MG63 (cell line): ENCODE measurements around the gene FBXW7. TPM values are rescaled to one million over a fixed set of nuclear protein-coding genes. Genes with fewer than 3 reads are reported as not detected.

Experiments
- DNase-seq: peaks from one replicate; pipeline ENCODE4 v3.0.0-alpha.2; 2020
- H3K27me3 ChIP-seq: fragments of 250-450 bp; sonication (Bioruptor Pico); 2 replicates; pipeline ENCODE4 v1.5.1; 2020; ENCODE audit warnings: mild to moderate bottlenecking, moderate library complexity
- H3K36me3 ChIP-seq: fragments of 250-450 bp; sonication (Bioruptor Pico); 2 replicates; pipeline ENCODE4 v1.5.1; 2020; ENCODE audit warnings: mild to moderate bottlenecking, moderate library complexity
- H3K4me3 ChIP-seq: fragments of 250-450 bp; sonication (Bioruptor Pico); 2 replicates; pipeline ENCODE4 v1.5.1; 2020; ENCODE audit warnings: mild to moderate bottlenecking, moderate library complexity
- H3K9me3 ChIP-seq: fragments of 250-450 bp; sonication (Bioruptor Pico); 2 replicates; pipeline ENCODE4 v1.5.1; 2020; ENCODE audit warnings: mild to moderate bottlenecking, moderate library complexity
- total RNA-seq: library from RNA; depleted of rRNA; stranded (reverse); fragments of >200 nt; shearing (Covaris generic); gene quantifications from 2 replicates; pipeline ENCODE4 v1.2.3, GENCODE V29; 2014; ENCODE audit warnings: low replicate concordance; rRNA removed

The FBXW7 gene
- total RNA-seq = 17.8 and 34.4 TPM in 2 replicates

DNA sequence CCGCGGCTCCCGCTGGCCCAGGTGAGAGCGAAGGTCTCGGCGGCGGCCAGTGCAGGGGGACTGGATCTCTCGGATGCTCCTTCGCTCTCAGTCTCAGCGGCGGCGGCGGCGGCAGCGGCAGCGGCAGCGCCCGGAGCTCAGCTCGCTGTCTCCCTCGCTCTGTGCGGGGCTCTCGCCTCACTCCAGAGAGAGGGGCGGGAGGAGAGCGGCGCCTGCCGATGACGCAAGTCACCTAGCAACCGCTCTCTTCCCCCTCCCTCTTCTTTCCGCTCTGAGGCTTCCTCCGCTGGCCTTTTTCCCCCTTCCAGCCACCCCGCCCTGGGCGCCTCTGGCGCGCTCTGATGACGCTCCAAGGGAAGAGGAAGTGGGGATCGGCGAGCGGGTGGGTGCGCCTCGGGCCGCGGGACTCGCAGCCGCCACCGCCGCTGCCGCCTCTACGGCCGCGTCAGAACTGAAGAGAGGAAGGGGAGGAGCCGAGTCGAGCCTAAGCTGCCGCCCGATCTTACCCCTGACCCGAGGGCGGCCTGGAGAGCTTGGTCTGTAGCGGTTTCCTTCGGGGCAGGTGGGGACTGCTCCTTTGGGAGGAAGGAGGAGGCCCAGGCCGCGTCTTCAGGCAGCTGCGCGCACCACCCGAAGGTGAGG, at the start of gene FBXW7:
FBXW7 (minus strand) TSS at position 190 of the 642 bp plus-strand sequence. CDS start 124,289 bp downstream, outside the sequence.
- no peaks in the 10 kb centered on the region; the same call in 1 of the 2 replicates for H3K36me3 ChIP-seq
- H3K27me3 ChIP-seq = no peaks in the 10 kb centered on the region
- no peaks in the 10 kb centered on the region for H3K9me3 ChIP-seq
- DNase-seq = peak; percentile 96
- H3K4me3 ChIP-seq = peak within 1 kb of the TSS; percentile 88

- H3K4me3 ChIP-seq = no peak overlapping the region
- no peak for DNase-seq
- no peaks in the 10 kb centered on the region for H3K9me3 ChIP-seq
- H3K36me3 ChIP-seq = no peaks in the 10 kb centered on the region
- no peaks in the 10 kb centered on the region for H3K27me3 ChIP-seq
These were observed 49.1 kb upstream of the FBXW7 start for GRCh38 chr4:152585023-152585441.

DNA sequence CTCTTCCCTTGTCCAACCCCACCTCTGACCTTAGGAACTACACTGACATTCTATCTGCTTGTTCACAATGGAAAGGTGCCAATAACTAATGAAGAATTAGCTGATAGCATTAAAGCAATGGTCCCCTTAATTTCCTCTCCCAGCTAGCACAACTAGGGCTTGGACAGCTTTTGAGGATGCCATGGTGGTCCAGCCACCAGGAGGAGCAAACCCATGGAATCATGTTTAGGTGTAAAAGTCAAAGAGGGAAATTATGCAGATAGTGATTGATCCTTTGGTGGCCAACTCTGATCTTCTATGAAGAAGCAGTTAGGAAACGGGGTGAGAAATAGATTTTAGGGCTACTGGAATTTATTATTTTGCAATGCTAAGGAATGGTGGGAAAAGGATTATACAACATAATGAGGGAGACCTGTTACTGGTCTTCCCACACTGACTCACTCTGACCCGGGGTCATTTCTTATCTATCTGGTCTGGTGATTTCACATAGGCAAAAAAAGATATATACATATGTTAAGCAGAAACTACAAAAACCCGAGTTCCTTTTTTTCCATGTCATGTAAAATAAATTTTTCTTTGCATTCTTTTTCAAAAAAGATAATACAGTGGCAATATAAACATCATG, 45.8 kb upstream of the FBXW7 start:
- no peak for DNase-seq
- H3K9me3 ChIP-seq = no peaks in the 10 kb centered on the region

DNA sequence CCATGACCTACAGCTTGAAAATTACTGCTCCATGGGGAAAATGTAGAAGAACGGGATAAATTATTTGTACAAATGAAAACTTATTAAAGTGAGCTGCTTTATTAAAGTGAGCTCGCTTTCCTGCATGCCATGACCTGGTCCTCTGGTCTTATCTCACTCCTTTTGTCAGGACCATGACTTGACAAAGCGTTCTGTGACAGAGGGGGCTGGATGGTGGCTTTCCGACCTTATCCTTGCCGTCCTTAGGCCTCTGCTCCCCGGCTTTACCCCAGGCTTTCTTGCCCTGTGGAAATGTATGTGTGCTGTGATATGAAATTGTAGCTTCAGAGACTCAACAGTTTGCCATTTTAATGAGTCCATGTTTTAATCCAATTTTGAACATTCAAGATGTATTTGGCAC, 44.0 kb upstream of the FBXW7 start:
- Histone ChIP-seq H3K36me3 (no peaks in the 10 kb centered on the region), H3K4me3 (no peak overlapping the region), H3K9me3 (no peaks in the 10 kb centered on the region), H3K27me3 (no peaks in the 10 kb centered on the region)
- DNase-seq = no peak

More for the DNA sequence above, 45.8 kb upstream of the FBXW7 start:
- no peaks in the 10 kb centered on the region for H3K27me3 ChIP-seq
- H3K36me3 ChIP-seq = no peaks in the 10 kb centered on the region
- H3K4me3 ChIP-seq = no peak overlapping the region

- no peak for DNase-seq
- Histone ChIP-seq H3K27me3 (no peaks in the 10 kb centered on the region), H3K36me3 (no peaks in the 10 kb centered on the region), H3K4me3 (no peak overlapping the region), H3K9me3 (no peaks in the 10 kb centered on the region)
These were observed 43.3 kb upstream of the FBXW7 start for GRCh38 chr4:152579107-152579764.

GRCh38 chr4:152578670-152579069, 42.8 kb upstream of the FBXW7 start:
- DNase-seq = no peak
- H3K36me3 ChIP-seq = no peaks in the 10 kb centered on the region

GRCh38 chr4:152577708-152578396, 42.0 kb upstream of the FBXW7 start:
- Histone ChIP-seq H3K4me3 (no peak overlapping the region), H3K9me3 (no peaks in the 10 kb centered on the region), H3K27me3 (no peaks in the 10 kb centered on the region), H3K36me3 (no peaks in the 10 kb centered on the region)
- no peak for DNase-seq

More at GRCh38 chr4:152578670-152579069, 42.8 kb upstream of the FBXW7 start:
- H3K27me3 ChIP-seq = no peaks in the 10 kb centered on the region
- H3K9me3 ChIP-seq = no peaks in the 10 kb centered on the region
- H3K4me3 ChIP-seq = no peak overlapping the region

DNA sequence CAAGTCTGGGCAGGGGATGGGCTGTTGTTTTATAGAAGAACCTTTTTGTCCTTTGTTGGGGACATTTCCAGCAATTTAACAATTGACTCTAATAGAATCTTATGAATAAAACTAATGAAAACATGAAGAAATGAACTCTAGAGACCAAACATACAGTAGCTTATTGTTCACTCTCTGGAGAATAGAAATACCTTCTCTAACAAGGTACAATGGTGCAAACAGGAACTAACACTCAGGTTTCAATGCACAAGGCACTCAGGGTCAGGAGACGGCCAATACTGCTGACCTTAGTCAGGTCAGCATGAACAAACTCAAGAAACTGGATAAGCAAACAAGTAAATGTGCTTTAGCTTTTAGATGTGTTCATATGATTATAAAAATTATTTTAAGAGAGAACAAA, 39.6 kb upstream of the FBXW7 start:
- Histone ChIP-seq H3K9me3 (no peaks in the 10 kb centered on the region), H3K36me3 (no peaks in the 10 kb centered on the region), H3K27me3 (no peaks in the 10 kb centered on the region), H3K4me3 (no peak overlapping the region)
- DNase-seq = no peak

- Histone ChIP-seq H3K36me3 (no peaks in the 10 kb centered on the region), H3K4me3 (no peak overlapping the region), H3K9me3 (no peaks in the 10 kb centered on the region), H3K27me3 (no peaks in the 10 kb centered on the region)
- no peak for DNase-seq
These were observed 38.0 kb upstream of the FBXW7 start for GRCh38 chr4:152573861-152574260.

GRCh38 chr4:152572417-152573086, 36.7 kb upstream of the FBXW7 start:
- Histone ChIP-seq H3K27me3 (no peaks in the 10 kb centered on the region), H3K36me3 (no peaks in the 10 kb centered on the region), H3K9me3 (no peaks in the 10 kb centered on the region), H3K4me3 (no peak overlapping the region)
- no peak for DNase-seq

- Histone ChIP-seq H3K4me3 (no peak overlapping the region), H3K27me3 (no peaks in the 10 kb centered on the region), H3K36me3 (no peaks in the 10 kb centered on the region), H3K9me3 (no peaks in the 10 kb centered on the region)
- no peak for DNase-seq
These were observed 35.9 kb upstream of the FBXW7 start for GRCh38 chr4:152571770-152572169.

GRCh38 chr4:152571296-152571695, 35.4 kb upstream of the FBXW7 start:
- Histone ChIP-seq H3K4me3 (no peak overlapping the region), H3K27me3 (no peaks in the 10 kb centered on the region), H3K9me3 (no peaks in the 10 kb centered on the region), H3K36me3 (no peaks in the 10 kb centered on the region)
- DNase-seq = no peak

DNA sequence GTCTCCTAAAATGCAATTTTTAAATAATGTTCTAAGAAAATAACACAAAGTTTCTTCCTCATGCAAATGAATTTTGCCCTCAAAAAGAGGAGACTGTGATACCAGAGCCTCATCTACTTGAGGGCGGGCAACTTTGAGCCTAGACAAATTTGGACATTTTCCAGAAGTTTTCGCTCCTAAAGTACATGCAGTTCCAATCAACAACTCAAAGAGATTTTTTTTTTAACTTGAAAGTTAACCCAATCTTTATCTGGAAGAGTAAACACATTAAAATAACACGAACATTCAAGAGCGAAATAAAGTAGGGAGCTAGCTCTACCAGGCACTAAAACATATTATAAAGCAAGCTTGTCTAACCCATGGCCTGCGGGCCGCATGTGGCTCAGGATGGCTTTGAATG, 29.4 kb upstream of the FBXW7 start:
- no peaks in the 10 kb centered on the region for H3K9me3 ChIP-seq
- no peaks in the 10 kb centered on the region for H3K27me3 ChIP-seq
- H3K36me3 ChIP-seq = no peaks in the 10 kb centered on the region
- no peak overlapping the region for H3K4me3 ChIP-seq
- DNase-seq = no peak

DNA sequence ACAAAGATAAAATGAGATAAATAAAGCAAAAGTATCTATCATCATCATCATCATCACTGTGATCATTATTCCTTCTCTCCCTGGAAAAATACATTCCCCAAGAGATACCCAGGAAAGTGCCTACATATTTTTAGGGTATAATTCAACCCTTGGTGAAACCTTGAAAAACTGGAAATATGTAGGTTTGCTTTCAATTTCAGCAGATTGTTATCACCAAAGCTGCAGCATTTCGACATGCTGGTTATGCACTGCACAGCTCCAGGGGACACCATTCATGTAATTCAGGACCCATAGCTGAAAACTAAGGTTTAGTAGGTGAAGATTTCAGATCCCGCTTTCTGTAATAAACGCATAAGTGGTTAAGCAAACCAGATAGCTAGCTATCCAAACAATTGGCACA, 28.4 kb upstream of the FBXW7 start:
- no peaks in the 10 kb centered on the region for H3K27me3 ChIP-seq
- no peak for DNase-seq
- no peaks in the 10 kb centered on the region for H3K36me3 ChIP-seq
- no peak overlapping the region for H3K4me3 ChIP-seq
- H3K9me3 ChIP-seq = no peaks in the 10 kb centered on the region

DNA sequence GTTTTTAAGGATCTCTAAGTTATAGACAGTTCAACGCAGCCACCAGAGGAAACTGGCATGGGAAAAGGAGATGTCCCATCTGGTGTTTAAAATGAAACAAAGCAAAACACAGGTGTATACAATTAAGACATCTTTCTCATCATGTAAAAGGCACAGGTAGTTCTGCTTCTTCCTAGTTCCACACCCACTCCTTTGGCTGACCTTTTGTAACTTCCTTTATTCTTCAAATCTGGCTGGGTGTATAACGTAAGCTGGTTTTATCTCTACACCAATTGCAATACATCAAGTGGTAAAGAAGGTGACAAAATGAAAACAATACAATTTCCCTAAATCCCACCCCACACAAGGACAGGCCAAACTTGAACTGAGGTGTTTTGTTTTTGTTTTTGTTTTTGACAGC, 27.3 kb upstream of the FBXW7 start:
- H3K27me3 ChIP-seq = no peaks in the 10 kb centered on the region
- DNase-seq = no peak
- no peaks in the 10 kb centered on the region for H3K36me3 ChIP-seq
- no peak overlapping the region for H3K4me3 ChIP-seq
- no peaks in the 10 kb centered on the region for H3K9me3 ChIP-seq

- H3K9me3 ChIP-seq = no peaks in the 10 kb centered on the region
- no peaks in the 10 kb centered on the region for H3K27me3 ChIP-seq
- no peak for DNase-seq
- H3K36me3 ChIP-seq = no peaks in the 10 kb centered on the region
- no peak overlapping the region for H3K4me3 ChIP-seq
These were observed 23.7 kb upstream of the FBXW7 start for GRCh38 chr4:152559641-152560040.

DNA sequence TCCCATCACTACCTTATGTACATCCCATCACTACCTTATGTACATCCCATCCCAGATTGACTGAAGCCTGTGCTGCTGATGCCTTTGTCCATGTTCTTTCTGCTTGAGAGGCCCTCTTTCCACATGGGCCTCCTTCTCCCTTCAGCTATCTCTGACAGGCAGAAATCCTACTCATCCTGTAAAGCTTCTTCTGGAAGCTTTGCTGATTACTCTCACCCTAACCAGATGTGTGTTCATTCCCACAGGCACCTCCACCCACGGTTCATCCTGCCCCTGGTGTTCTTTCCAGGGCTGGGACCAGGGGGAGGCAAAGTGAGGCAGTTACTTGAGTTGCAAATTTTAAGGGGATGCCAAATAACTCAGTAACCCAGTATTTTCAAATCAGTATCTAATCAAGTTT, 22.5 kb upstream of the FBXW7 start:
- Histone ChIP-seq H3K4me3 (no peak overlapping the region), H3K36me3 (no peaks in the 10 kb centered on the region), H3K9me3 (no peaks in the 10 kb centered on the region), H3K27me3 (no peaks in the 10 kb centered on the region)
- no peak for DNase-seq
